T-helper 2 cell treated with Interferon-gamma antibody and Interleukin-4, amounts not matched to agents 5 μg/mL and 100 μg/mL, for 36 hours (primary cell): ENCODE data around the gene HSF4.

Experiments used
- DNase-seq: peaks from one replicate; pipeline ENCODE4 v3.0.0; 2021; ENCODE audit warnings: low spot score
- H3K27ac Mint-ChIP-seq: one replicate; pipeline ENCODE4 v1.8.0; 2021; ENCODE audit warnings: mild to moderate bottlenecking, mixed read lengths
- H3K27me3 Mint-ChIP-seq: one replicate; pipeline ENCODE4 v1.8.0; 2021; ENCODE audit warnings: low read depth, mixed read lengths
- H3K36me3 Mint-ChIP-seq: one replicate; pipeline ENCODE4 v1.8.0; 2021; ENCODE audit warnings: low read depth, mixed read lengths
- H3K4me1 Mint-ChIP-seq: one replicate; pipeline ENCODE4 v1.8.0; 2021; ENCODE audit warnings: low read depth, mixed read lengths
- H3K4me3 Mint-ChIP-seq: one replicate; pipeline ENCODE4 v1.8.0; 2022; ENCODE audit warnings: mild to moderate bottlenecking, moderate library complexity, mixed read lengths
- H3K9me3 Mint-ChIP-seq: one replicate; pipeline ENCODE4 v1.8.0; 2021; ENCODE audit warnings: mixed read lengths

The HSF4 gene

GRCh38 chr16:67216612-67217490 is 52.3 kb downstream of the HSF4 start:
- no peak for DNase-seq
- Mint-ChIP-seq H3K4me3 (no peak overlapping the region), H3K27me3 (no peaks in the 10 kb centered on the region), H3K36me3 (no peaks in the 10 kb centered on the region), H3K9me3 (no peaks in the 10 kb centered on the region), H3K4me1 (no peaks in the 10 kb centered on the region), H3K27ac (no peak overlapping the region)
